ENCODE data around the gene CSF1R.
"Not testable (repeated sequence)": the region's sequence is repeated elsewhere in the genome, so short reads cannot be mapped to it uniquely, and the experiment has no call there.

Gene CSF1R

DNA sequence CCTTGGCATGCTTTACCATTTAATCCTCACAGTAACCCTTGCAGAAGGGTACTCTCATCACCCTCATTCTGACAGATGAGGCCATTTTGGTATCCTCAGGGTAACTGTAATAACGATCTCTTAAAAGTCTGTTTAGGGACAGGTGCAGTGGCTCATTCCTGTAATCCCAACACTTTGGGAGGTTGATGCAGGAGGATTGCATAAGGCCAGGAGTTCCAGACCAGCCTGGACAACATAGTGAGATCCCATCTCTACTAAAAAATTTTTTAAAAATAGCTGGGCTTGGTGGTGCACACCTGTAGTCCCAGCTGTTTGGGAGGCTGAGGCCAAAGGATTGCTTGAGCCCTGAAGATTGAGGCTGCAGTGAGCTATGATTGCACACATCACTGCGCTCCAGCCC, 31.8 kb downstream of the CSF1R start:
- no peak for DNase-seq

- no peak for DNase-seq
Measured at GRCh38 chr5:150053713-150054392, 32.5 kb downstream of the CSF1R start.

DNA sequence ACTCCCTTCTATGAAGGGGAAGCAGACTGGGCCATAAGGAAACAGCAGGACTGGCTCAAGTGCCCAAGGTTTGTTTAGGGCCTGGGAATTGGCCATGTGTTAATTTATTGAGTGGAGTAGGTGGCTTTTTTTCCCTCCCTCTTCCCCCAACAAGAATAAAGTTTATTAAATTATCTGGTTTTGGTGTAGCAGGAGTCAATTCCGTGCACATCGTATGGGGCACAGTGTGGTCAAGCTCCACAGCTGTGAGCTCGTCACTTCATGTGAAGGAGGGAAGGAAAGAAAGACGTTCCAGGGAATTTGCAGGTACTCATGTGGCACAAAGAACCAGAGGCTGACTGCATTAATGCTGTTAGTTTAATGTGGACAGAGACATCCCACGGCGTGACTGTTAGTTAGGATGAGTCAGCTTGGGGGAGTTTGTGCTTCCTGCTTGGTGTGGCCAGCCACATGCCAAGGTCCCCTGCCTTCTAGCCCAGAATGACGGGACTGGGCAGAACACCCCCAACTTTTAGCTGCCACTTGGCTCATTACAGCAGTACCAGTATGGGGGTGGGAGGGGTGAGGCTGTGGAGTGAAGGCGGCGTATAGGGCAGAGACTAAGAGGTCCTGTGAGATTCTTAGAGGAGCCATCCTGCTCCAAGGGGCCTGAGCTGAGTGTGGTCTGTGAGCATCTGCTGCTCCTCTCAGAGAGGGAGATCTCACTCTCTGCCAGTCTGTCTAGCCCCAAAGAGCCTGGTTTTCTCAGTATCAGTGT, 33.2 kb downstream of the CSF1R start:
- no peak for DNase-seq

GRCh38 chr5:150052226-150052955, 34.0 kb downstream of the CSF1R start:
- DNase-seq: no peak

DNA sequence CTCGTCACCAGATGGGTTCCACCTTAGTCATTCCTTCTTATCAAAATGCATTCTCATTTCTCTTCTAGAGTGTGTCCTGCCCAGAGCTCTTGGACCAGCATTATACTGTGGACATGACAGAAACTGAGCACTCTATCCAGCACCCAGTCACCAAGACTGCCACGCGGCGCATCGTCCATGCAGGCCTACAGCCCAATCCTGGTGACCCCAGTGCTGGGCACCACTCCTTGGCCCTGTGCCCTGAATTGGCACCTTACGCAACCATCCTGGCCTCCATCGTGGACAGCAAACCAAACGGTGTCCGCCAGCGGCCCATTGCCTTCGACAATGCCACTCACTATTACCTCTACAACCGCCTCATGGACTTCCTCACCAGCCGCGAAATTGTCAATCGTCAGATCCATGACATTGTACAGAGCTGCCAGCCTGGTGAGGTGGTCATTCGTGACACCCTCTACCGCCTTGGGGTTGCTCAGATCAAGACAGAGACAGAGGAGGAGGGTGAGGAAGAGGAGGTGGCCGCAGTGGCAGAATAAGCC, 34.6 kb downstream of the CSF1R start:
- no peak for DNase-seq

- not testable (repeated sequence) for DNase-seq
Measured at GRCh38 chr5:150050172-150050811, 36.1 kb downstream of the CSF1R start.

DNA sequence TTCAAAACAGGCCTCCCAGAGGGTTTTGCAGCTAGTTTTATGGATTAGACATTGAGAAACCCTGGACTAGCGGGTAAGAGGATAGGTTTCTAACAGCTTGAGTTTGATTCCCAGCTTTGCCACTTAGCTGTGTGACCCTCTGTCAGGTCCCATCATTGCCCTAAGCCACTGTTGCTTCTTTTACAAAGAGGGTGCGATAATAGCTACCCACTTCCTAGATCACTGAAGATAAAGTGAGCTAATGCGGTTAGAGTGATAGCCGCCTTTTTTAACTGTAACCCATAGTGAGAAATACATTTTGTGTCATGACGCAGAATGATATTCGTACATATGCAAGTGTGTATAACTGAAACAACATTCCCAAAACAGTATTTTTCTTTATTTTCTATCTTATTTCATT, 40.3 kb downstream of the CSF1R start:
- DNase-seq: no peak

DNA sequence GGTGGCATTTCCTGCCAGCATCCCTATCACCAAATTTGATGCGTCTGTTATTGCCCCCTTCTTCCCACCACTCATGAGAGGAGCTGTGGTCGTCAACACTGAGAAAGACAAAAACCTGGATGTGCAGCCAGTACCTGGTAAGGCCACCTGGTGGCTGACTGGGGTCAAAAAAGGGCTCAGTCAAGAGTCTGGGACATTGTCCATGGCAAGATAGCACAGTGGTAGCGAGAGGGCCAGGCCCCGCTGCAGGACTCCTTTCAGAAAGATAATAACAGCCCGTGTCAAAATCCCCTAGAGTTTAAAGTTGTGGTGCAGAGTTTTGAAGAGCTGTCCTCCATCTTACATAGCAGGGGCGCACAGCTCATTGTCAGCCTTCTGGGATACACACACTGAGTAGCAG, 40.8 kb downstream of the CSF1R start:
- no peak for DNase-seq

DNA sequence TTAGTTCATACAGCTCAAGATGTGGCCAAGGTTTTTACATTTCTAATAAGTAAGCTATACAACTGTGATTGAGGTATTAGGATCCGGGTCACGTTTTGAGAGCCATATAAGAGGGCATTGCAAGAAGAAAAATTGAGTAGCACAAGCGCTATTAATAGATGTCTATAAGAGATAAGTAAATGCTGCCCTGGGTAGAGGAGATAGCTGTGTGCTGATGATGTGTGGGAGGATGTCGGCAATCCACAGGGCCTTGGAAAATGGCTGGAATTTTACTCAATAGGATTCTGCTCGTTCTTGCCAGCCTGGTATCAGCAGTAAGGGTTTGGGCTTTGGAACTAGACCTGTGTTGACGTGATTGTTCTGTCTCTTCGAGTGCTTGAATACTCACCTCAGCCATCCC, 41.6 kb downstream of the CSF1R start:
- no peak for DNase-seq

GRCh38 chr5:150044329-150044681, 42.0 kb downstream of the CSF1R start:
- DNase-seq: no peak

- no peak for DNase-seq
Measured at GRCh38 chr5:150043657-150044328, 42.6 kb downstream of the CSF1R start.

GRCh38 chr5:150042459-150042858, 43.9 kb downstream of the CSF1R start:
- DNase-seq: no peak

- DNase-seq: no peak
Measured at GRCh38 chr5:150038547-150038946, 47.8 kb downstream of the CSF1R start.

DNA sequence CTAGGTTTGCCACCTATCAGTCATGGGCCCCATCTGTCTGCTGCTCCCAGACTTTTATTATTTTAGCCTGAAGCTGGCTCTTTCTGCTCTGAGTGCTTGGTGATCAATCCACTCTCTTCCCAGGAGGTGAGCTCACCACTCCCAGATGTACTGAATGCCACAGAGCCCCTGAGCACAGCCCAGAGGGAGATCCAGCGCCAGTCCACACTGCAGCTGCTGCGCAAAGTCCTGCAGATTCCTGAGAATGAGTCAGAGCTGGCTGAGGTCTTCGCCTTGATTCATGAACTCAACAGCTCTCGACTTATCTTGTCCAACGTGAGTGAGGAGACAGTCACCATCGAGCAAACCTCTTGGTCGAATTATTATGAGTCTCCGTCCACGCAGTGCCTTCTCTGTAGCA, 49.8 kb downstream of the CSF1R start:
- peak; percentile 89 for DNase-seq

DNA sequence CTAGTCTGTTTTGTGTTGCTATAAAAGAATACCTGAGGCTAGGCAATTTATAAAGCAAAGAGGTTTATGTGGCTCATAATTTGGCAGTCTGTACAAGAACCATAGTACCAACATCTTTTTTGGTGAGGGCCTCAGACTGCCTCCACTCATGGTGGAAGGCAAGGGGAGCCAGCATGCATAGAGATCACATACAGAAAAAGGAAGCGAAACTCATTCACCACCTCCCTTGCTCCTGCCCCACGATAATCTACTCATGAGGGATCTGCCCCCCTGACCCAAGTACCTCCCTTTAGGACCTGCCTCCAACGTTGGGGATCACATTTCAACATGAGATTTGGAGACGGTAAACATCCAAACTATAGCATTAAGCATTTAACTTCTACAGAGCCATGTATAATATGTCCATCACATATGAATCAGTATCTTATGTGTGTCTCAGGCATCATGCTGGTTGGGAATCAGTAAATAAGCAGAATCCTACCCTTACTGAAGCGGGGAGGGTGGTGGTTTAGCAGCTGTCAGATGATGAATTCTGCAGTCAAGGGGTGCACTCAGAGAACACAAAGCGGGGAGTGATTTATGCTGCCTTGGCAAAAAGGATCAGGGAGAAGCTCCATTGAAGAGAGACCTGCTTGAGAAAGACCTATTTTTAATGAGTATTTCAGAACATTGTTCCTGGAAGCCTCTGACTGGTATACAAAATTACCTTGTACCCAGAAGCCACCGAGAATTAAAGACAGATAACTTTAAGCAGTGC, 51.0 kb downstream of the CSF1R start:
- no peak for DNase-seq

DNA sequence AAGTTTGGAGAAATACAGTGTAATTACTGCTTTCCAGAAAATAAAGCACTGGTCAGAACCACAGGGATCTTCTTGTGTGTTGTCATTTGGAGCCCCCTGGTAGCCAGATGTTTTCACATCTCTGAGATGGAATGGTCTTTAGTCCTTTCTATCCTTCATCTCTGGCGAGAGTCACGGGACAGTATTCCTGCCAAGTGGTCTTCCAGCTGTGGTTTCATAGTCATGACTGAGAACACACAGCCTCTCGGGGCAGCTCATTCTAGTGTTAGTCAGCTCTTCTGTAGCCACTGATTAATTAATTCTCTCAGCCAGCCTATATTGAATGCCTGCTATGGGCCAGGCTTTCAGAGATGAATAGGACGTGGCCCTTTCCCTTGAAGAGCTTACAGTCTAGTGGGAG, 51.7 kb downstream of the CSF1R start:
- no peak for DNase-seq

DNA sequence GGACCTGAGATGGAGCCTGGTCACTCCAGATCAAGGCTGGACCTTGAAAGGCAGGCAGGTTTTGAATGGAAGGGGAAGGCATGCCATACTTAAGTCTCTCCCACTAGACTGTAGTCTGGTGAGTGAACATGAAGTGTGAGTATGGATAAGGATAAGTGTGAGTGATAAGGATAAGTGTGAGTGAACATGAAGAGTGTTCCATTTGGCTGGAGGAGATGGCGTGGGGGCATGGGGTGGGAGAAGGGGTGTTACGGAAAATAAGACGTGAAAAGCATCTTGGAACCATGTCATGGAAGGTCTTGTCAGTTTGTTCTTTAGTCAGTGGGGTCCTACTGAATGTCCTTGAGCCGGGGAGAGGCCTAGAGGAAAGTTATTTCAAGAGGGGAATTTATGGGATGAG, 53.0 kb downstream of the CSF1R start:
- no peak for DNase-seq

DNA sequence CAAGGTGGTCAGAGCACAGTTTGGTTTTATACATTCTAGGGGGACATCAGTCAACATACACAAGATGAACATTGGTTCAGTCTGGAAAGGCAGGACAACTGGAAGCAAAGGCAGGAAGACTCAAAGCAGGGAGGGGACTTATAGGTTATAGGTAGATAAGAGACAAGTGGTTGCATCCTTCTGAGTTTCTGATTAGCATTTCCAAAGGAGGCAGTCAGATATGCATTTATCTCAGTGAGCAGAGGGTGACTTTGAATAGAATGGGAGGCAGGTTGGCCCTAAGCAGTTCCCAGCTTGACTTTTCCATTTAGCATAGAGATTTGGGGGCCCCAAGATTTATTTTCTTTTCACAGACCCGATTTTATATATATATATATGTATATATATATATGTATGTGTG, 58.3 kb downstream of the CSF1R start:
- not testable (repeated sequence) for DNase-seq

DNA sequence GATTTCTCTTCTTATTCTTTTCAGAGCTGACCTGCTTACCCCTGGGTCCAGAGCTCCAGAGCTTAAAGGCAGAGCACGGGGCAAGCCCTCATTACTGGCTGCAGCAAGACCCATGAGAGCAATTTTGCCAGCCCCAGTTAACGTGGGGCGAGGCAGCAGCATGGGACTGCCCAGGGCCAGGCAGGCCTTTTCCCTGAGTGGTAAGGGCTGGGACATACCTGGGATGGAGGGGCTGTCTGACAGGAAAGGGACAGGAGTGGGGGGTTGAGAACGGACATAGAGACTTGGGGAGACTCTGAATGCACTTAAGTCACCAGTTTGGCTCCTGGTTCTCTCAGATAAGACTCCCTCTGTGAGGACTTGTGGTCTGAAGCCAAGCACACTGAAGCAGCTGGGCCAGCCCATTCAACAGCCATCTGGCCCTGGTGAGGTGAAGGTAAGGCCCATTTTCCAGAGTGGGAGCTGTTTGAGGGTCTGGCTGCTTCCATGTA, 59.6 kb downstream of the CSF1R start:
- no peak for DNase-seq

GRCh38 chr5:150024346-150024984, 61.9 kb downstream of the CSF1R start:
- no peak for DNase-seq

DNA sequence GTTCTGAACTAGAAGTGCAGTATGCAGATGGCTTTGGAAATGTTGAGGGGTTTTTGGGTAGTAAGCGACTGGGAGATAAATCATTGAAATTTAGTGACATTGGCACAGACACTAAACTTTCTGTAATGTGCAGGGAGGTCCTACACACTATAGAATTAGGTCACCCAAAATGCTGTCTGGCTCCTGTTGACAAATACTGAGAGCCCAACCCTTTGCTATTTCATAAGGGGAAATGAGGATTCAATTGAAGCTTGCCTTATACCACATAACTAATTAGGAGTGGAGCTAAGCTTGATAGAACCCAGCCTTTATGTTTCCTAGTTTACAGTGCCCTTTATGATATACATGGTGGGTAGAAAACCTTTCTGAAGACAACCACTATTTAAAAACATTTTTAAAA, 63.2 kb downstream of the CSF1R start:
- no peak for DNase-seq

Data from T1000 (cell line).